ENCODE results near the gene NINJ2. TPM values are rescaled to one million over a fixed set of nuclear protein-coding genes. Genes with fewer than 3 reads are reported as not detected.
A peak's percentile ranks its signal among the peaks of the same experiment; 100 is the strongest.

Gene NINJ2
- total RNA-seq, 2 experiments from 2014 or later = 8.0 to 10.6 TPM

- H3K27ac Mint-ChIP-seq = no peak overlapping the region
- no peaks in the 10 kb centered on the region for H3K9me3 Mint-ChIP-seq (ENCODE audit: insufficient read depth)
- no peak overlapping the region for H3K4me3 Mint-ChIP-seq
- POLR2A ChIA-PET = interaction anchor here (2.3 kb wide), 1 partner anchor 81 kb away, joined by 17 read pairs; no protein-coding TSS in a partner anchor
- CTCF ChIA-PET = interaction anchor here (0.7 to 4.2 kb wide), 6 partner anchors 16 to 138 kb away, joined by 3 to 58 read pairs (median 6); partner anchors contain the start of gene WNK1
- DNase-seq = no peak
- peaks cover 4% of the 10 kb centered on the region for H3K36me3 Mint-ChIP-seq (ENCODE audit: low read depth)
- H3K4me1 Mint-ChIP-seq (ENCODE audit: low read depth) = peaks cover 71% of the 10 kb centered on the region
- no peaks in the 10 kb centered on the region for H3K27me3 Mint-ChIP-seq (ENCODE audit: low read depth)
- ATAC-seq = no peak
Measured at GRCh38 chr12:669576-669945, 6.3 kb upstream of the NINJ2 start.

GRCh38 chr12:668090-668481, 4.8 kb upstream of the NINJ2 start:
- peaks cover 67% of the 10 kb centered on the region for H3K4me1 Mint-ChIP-seq (ENCODE audit: low read depth)
- H3K27me3 Mint-ChIP-seq (ENCODE audit: low read depth) = no peaks in the 10 kb centered on the region
- H3K36me3 Mint-ChIP-seq (ENCODE audit: low read depth) = peaks cover 2% of the 10 kb centered on the region
- no peak overlapping the region for H3K27ac Mint-ChIP-seq
- no peaks in the 10 kb centered on the region for H3K9me3 Mint-ChIP-seq (ENCODE audit: insufficient read depth)
- DNase-seq (no peak), ATAC-seq (no peak)
- ChIA-PET CTCF (interaction anchor here (1.0 to 4.2 kb wide), 10 partner anchors 9 to 148 kb away, joined by 3 to 58 read pairs (median 4); partner anchors contain the start of gene WNK1), POLR2A (interaction anchor here (0.9 to 2.3 kb wide), 4 partner anchors 17 to 83 kb away, joined by 4 to 17 read pairs (median 10); partner anchors contain the start of gene WNK1)
- no peak overlapping the region for H3K4me3 Mint-ChIP-seq

GRCh38 chr12:666766-667308, 3.6 kb upstream of the NINJ2 start:
- H3K4me3 Mint-ChIP-seq = no peak overlapping the region
- DNase-seq (no peak), ATAC-seq (peak; percentile 41)
- no peaks in the 10 kb centered on the region for H3K9me3 Mint-ChIP-seq (ENCODE audit: insufficient read depth)
- H3K4me1 Mint-ChIP-seq (ENCODE audit: low read depth) = peaks cover 67% of the 10 kb centered on the region
- ChIA-PET CTCF (interaction anchor here (0.8 to 4.2 kb wide), 7 partner anchors 18 to 150 kb away, joined by 3 to 58 read pairs (median 3); partner anchors contain the start of gene WNK1), POLR2A (interaction anchor here (0.6 to 2.2 kb wide), 7 partner anchors 10 to 84 kb away, joined by 3 to 14 read pairs (median 3); partner anchors contain the start of gene WNK1)
- peak overlapping the region; percentile 47 for H3K27ac Mint-ChIP-seq
- no peaks in the 10 kb centered on the region for H3K27me3 Mint-ChIP-seq (ENCODE audit: low read depth)
- H3K36me3 Mint-ChIP-seq (ENCODE audit: low read depth) = no peaks in the 10 kb centered on the region

GRCh38 chr12:666066-666465, 2.8 kb upstream of the NINJ2 start:
- no peaks in the 10 kb centered on the region for H3K36me3 Mint-ChIP-seq (ENCODE audit: low read depth)
- no peak for ATAC-seq
- H3K9me3 Mint-ChIP-seq (ENCODE audit: insufficient read depth) = no peaks in the 10 kb centered on the region
- ChIA-PET POLR2A (interaction anchor here (1.9 to 2.2 kb wide), 2 partner anchors 35 to 85 kb away, joined by 6 to 14 read pairs; partner anchors contain the start of gene WNK1), CTCF (interaction anchor here (1.3 to 4.2 kb wide), 3 partner anchors 19 to 85 kb away, joined by 3 to 58 read pairs (median 3); partner anchors contain the start of gene WNK1)
- H3K4me1 Mint-ChIP-seq (ENCODE audit: low read depth) = peaks cover 62% of the 10 kb centered on the region
- no peak overlapping the region for H3K4me3 Mint-ChIP-seq
- no peak overlapping the region for H3K27ac Mint-ChIP-seq
- no peak for DNase-seq
- no peaks in the 10 kb centered on the region for H3K27me3 Mint-ChIP-seq (ENCODE audit: low read depth)

GRCh38 chr12:664779-665092, 1.5 kb upstream of the NINJ2 start:
- Mint-ChIP-seq H3K36me3 (ENCODE audit: low read depth) (no peaks in the 10 kb centered on the region), H3K4me3 (no peak overlapping the region), H3K4me1 (ENCODE audit: low read depth) (peaks cover 53% of the 10 kb centered on the region), H3K27ac (no peak overlapping the region), H3K9me3 (ENCODE audit: insufficient read depth) (no peaks in the 10 kb centered on the region), H3K27me3 (ENCODE audit: low read depth) (no peaks in the 10 kb centered on the region)
- CTCF ChIA-PET = no interaction called here
- POLR2A ChIA-PET = no interaction called here
- ATAC-seq (no peak), DNase-seq (no peak)

- Mint-ChIP-seq H3K36me3 (ENCODE audit: low read depth) (no peaks in the 10 kb centered on the region), H3K27ac (no peak overlapping the region), H3K27me3 (ENCODE audit: low read depth) (no peaks in the 10 kb centered on the region), H3K4me1 (ENCODE audit: low read depth) (peaks cover 50% of the 10 kb centered on the region), H3K9me3 (ENCODE audit: insufficient read depth) (no peaks in the 10 kb centered on the region), H3K4me3 (no peak overlapping the region)
- no peak for DNase-seq
- ChIA-PET CTCF (interaction anchor here (1.3 to 2.2 kb wide), 2 partner anchors 12 to 86 kb away, joined by 3 to 11 read pairs; no protein-coding TSS in a partner anchor), POLR2A (interaction anchor here (0.6 kb wide), 1 partner anchor 10 kb away, joined by 3 read pairs; no protein-coding TSS in a partner anchor)
- no peak for ATAC-seq
Measured at GRCh38 chr12:664075-664778, 982 bp upstream of the NINJ2 start.

GRCh38 chr12:662566-663292, 516 bp downstream of the NINJ2 start:
- Mint-ChIP-seq H3K4me3 (peak overlapping the region; percentile 52), H3K4me1 (ENCODE audit: low read depth) (peaks cover 39% of the 10 kb centered on the region), H3K36me3 (ENCODE audit: low read depth) (no peaks in the 10 kb centered on the region), H3K27me3 (ENCODE audit: low read depth) (no peaks in the 10 kb centered on the region), H3K9me3 (ENCODE audit: insufficient read depth) (no peaks in the 10 kb centered on the region), H3K27ac (peak overlapping the region; percentile 78)
- ChIA-PET POLR2A (interaction anchor here (0.6 to 1.3 kb wide), 3 partner anchors 12 to 152 kb away, joined by 3 to 5 read pairs (median 3); no protein-coding TSS in a partner anchor), CTCF (interaction anchor here (1.1 to 2.2 kb wide), 5 partner anchors 11 to 92 kb away, joined by 3 to 11 read pairs (median 6); no protein-coding TSS in a partner anchor)
- no peak for DNase-seq
- peak; percentile 11 for ATAC-seq

GRCh38 chr12:661720-662486, 1.3 kb downstream of the NINJ2 start:
- Mint-ChIP-seq H3K27ac (no peak overlapping the region), H3K36me3 (ENCODE audit: low read depth) (no peaks in the 10 kb centered on the region), H3K27me3 (ENCODE audit: low read depth) (no peaks in the 10 kb centered on the region), H3K4me3 (no peak overlapping the region), H3K9me3 (ENCODE audit: insufficient read depth) (no peaks in the 10 kb centered on the region), H3K4me1 (ENCODE audit: low read depth) (peaks cover 31% of the 10 kb centered on the region)
- CTCF ChIA-PET = interaction anchor here (1.1 to 2.2 kb wide), 6 partner anchors 10 to 93 kb away, joined by 3 to 11 read pairs (median 6); no protein-coding TSS in a partner anchor
- ATAC-seq = no peak
- POLR2A ChIA-PET = interaction anchor here (0.6 to 1.3 kb wide), 3 partner anchors 12 to 24 kb away, joined by 3 to 5 read pairs (median 3); no protein-coding TSS in a partner anchor
- no peak for DNase-seq

- Mint-ChIP-seq H3K4me3 (no peak overlapping the region), H3K36me3 (ENCODE audit: low read depth) (no peaks in the 10 kb centered on the region), H3K9me3 (ENCODE audit: insufficient read depth) (no peaks in the 10 kb centered on the region), H3K4me1 (ENCODE audit: low read depth) (peaks cover 24% of the 10 kb centered on the region), H3K27ac (no peak overlapping the region), H3K27me3 (ENCODE audit: low read depth) (no peaks in the 10 kb centered on the region)
- ATAC-seq (no peak), DNase-seq (no peak)
- ChIA-PET POLR2A (no interaction called here), CTCF (interaction anchor here (1.3 to 2.0 kb wide), 2 partner anchors 26 to 92 kb away, joined by 3 to 6 read pairs; no protein-coding TSS in a partner anchor)
Measured at GRCh38 chr12:659090-659683, 4.1 kb downstream of the NINJ2 start.

- H3K4me1 Mint-ChIP-seq (ENCODE audit: low read depth) = peaks cover 10% of the 10 kb centered on the region
- no peak overlapping the region for H3K4me3 Mint-ChIP-seq
- no peak overlapping the region for H3K27ac Mint-ChIP-seq
- H3K9me3 Mint-ChIP-seq (ENCODE audit: insufficient read depth) = no peaks in the 10 kb centered on the region
- H3K27me3 Mint-ChIP-seq (ENCODE audit: low read depth) = no peaks in the 10 kb centered on the region
- POLR2A ChIA-PET = interaction anchor here (0.6 to 1.4 kb wide), 3 partner anchors 55 to 104 kb away, joined by 3 to 8 read pairs (median 4); no protein-coding TSS in a partner anchor
- no peak for DNase-seq
- no peaks in the 10 kb centered on the region for H3K36me3 Mint-ChIP-seq (ENCODE audit: low read depth)
- no peak for ATAC-seq
- CTCF ChIA-PET = interaction anchor here (0.8 to 5.1 kb wide), 11 partner anchors 11 to 442 kb away, joined by 3 to 33 read pairs (median 4); partner anchors contain the start of gene WNK1
Measured at GRCh38 chr12:650983-651382, 12.3 kb downstream of the NINJ2 start.
